ENCODE measurements around the gene PTPRU.

Gene PTPRU

DNA sequence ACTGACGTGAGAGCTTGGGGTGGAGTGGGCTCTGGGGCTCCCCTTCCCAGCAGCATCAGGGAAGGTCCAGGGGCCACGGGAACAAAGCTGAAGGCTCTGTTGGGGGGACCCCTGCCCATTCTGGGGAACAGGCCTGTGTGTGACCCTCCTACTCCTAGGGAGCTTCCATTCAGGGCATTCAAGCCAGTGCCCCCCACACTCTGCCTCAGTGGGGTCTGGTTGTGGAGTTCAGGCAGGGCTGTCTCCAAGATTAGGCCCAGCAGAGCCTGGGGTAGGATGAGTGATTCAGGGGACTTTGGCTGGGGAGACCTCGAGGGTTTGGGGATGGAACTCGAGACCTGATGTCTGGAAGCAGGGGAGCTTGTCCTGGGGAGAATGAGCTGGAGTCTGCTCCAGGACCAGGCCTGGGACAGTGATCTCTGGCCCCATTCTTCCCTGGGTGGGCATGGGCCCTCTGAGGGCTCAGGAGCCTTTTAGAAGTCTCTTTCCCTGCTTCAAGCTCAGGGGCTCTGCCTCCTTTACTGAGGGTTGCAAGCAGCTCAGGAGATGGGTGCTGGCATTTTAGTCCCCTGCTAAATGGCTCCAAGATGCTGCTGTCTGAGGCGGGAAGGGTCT lies 81.7 kb downstream of the PTPRU start:
- no peak for DNase-seq (ENCODE audit: low read depth in 3 of 3)

GRCh38 chr1:29318724-29319123 lies 82.4 kb downstream of the PTPRU start:
- no peak for DNase-seq (ENCODE audit: low read depth in 3 of 3)

DNA sequence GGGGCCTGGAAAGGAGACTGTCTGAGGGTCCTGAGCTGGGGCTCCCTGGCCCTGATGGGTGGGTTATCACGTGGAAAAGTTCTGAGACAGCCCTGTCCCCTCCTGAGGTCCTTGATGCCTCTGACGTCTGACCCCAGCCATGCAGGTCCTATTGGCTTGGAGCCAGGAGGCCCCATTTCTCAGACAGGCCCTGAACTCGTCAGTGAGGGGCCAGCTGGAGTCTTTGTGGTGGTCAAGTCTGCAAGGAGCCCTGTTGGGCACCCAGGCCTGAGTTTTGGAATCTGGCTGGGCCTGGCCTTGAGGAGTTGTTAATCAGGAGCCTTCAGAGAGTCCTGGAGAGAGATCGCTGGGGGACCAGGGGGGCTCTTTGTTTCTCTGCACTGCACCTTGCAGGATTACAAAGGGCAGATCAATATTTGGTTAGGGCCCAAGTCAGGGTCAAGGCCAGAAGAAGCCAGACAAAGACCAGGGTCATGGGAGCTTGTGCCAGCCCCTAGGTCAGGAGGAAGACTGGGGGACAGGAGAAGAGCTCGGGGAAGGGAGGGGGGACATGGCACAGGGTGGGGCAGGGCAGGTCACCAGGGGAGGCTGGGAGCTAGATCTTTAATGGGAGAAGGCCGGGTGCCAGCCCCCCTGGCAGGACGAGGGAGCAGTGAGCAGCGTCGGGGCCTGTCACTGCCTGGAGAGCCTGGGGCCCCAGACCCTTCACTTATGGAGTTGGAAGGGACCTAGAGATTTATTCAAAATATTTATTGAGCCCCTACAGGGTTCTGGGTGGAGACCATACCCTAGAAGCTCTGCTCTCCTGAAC lies 83.2 kb downstream of the PTPRU start:
- DNase-seq (ENCODE audit: low read depth in 3 of 3): no peak

DNA sequence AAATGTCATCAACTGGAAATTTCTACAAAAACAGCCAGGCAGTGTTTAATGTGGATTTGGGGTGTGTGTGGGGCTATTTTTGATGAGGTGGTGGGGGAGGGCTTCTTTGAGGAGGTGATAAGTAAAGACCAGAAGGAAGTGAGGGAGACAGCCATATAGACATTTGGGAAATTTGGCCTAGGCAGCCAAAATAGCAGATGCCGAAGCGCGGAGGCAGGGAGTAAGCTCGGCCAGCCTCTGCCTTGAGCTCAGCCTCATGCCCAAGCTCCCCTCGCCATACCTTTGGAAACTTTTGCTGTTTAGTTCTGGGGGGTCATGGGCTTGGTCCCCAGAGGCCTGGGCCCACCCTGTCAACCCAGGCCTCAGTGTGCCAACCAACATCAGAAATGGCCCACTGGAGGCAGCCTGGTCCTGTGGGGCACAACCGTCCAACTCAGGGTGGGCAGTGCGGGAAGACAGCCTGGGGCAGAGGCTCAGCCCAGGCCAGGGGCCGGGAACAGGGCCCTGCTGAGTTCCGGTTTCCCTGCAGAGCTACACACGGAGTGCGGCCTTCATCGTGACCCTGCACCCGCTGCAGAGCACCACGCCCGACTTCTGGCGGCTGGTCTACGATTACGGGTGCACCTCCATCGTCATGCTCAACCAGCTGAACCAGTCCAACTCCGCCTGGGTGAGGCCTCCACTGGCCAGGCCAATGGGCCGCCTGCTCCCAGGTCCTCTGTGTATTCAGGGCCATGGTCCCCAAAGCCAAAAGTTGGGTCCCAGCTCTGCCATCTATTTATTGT lies 84.0 kb downstream of the PTPRU start:
- no peak for DNase-seq (ENCODE audit: low read depth in 3 of 3)

DNA sequence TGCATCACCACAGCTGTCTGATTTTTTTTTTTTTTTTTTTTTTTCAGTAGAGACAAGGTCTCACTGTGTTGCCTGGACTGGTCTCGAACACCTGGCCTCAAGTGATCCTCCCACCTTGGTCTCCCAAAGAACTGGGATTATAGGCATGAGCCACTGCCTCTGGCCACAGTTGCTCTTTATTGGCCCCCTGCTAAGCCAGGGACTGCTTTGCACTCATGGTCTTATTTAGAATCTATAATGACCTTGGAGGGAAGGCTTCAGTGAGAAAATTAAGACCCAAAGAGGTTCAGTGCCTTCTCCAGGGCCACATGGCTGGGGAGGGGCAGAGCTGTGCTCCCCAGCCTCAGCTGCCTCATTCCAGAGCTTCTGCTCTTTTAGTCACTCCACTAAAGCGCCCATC lies 84.9 kb downstream of the PTPRU start:
- DNase-seq (ENCODE audit: low read depth in 3 of 3): no peak

DNA sequence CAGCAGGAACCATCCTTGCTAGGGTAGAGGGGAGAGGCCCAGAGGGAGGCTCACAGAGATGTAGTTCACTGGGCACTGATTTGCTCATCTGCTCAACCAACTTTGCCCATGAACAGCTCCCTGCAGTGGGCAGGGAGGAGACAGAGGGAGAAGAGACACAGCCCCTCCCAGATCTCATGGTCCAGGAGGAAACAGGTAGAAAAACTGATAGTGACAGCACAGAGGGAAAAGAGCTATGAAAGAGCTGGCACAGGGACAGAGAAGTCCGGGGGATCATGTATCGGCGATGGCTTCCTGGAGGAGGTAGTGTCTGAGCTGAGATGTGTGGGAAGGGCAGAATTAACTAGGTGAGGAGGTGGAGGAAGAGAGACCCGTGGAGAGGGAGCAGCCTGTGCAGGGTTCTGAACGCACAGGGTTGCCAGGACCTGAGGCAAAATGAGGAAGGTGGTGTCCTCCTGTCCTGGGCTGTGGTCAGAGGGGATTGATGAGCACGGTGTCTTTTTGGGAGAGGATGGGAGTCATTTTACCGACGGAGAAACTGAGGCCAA lies 85.9 kb downstream of the PTPRU start:
- no peak for DNase-seq (ENCODE audit: low read depth in 3 of 3)

GRCh38 chr1:29322861-29323585 lies 86.7 kb downstream of the PTPRU start:
- no peak for DNase-seq (ENCODE audit: low read depth in 3 of 3)

- no peak for DNase-seq (ENCODE audit: low read depth in 3 of 3)
Measured at GRCh38 chr1:29323636-29324035, 87.3 kb downstream of the PTPRU start.

DNA sequence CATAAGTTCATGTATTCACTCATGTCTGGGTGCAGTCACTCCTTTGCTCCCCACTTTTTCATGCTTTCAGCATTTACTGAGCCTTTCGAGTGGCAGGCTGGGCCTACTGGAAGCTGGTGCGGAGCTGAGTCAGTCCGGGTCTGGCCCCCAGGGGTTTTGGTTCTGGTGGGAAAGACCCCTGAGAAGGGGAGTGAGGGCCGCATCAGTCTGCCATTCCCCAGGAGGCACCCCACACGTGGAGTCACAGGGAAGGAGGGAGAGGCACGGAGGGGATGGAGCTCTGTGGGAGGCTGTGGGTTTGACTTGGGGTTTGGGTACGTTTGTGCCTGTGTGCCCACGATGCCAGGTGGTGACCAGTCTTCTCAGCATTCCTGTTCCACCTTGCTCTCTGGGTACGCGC lies 87.9 kb downstream of the PTPRU start:
- no peak for DNase-seq (ENCODE audit: low read depth in 3 of 3)

DNA sequence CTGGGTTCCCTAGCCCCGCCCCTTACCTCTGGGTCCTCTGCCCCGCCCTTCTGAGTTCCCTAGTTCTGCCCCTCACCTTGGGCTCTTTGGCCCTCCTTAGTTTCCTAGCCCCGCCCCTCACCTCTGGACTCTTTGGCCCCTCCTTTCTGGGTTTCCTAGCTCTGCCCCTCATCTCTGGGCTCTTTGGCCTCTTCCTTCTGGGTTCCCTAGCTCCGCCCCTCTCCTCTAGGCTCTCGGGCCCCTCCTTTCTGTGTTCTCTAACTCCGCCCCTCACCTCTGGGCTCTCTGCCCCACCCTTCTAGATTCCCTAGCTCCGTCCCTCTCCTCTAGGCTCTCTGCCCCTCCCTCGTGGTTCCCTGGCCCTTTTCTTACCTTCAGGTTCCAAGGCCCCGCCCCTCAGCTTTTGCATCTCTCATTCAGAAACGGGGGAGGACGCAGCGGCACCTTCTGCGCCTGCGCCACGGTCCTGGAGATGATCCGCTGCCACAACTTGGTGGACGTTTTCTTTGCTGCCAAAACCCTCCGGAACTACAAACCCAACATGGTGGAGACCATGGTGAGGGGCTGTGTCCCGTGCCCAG lies 88.5 kb downstream of the PTPRU start:
- DNase-seq (ENCODE audit: low read depth in 3 of 3): no peak

DNA sequence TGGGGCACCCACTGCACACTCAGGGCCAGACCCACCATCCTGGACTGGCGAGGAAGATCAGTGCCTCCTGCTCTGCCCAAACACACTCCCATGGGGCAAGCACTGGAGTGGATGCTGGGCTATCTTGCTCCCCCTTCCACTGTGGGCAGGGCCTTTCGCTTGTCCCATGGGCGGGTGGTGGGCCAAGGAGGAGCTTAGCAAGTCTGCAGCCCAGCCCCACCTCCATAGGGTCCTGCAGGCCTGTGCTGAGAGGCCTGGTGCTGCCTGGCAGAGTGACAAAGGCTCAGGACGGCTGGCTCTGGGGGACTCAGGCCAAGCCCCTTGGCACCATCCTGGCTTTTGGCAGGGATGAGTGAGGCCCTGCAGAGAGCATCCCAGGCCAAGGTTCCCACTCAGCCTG lies 89.4 kb downstream of the PTPRU start:
- no peak for DNase-seq (ENCODE audit: low read depth in 3 of 3)

- DNase-seq (ENCODE audit: low read depth in 3 of 3): no peak
Measured at GRCh38 chr1:29326123-29326522, 89.8 kb downstream of the PTPRU start.

GRCh38 chr1:29327223-29327935 lies 91.1 kb downstream of the PTPRU start:
- DNase-seq (ENCODE audit: low read depth in 3 of 3): no peak

- no peak for DNase-seq (ENCODE audit: low read depth in 3 of 3)
Measured at GRCh38 chr1:29329022-29329775, 92.9 kb downstream of the PTPRU start.

GRCh38 chr1:29330089-29330488 lies 93.8 kb downstream of the PTPRU start:
- no peak for DNase-seq (ENCODE audit: low read depth in 3 of 3)

- DNase-seq (ENCODE audit: low read depth in 3 of 3): no peak
Measured at GRCh38 chr1:29330856-29331255, 94.5 kb downstream of the PTPRU start.

DNA sequence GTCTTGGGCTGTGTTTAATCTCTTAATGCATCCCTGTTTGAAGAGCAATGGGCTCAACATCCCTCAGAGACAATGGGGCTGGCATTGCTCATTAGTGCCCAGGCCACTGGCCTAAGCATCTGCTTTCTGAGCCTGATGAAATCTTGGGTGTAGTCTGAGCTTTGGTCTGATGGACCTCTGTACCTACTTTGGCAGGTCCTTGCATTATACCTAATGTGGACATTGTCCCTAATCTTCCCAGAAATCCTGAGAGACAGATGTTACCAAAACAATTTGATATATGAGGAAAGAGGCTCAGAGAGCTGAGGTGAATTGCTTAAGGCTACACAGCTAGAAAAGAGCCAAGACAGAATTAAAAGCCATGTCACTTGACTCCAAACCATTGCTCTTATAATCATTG lies 95.0 kb downstream of the PTPRU start:
- no peak for DNase-seq (ENCODE audit: low read depth in 3 of 3)

DNA sequence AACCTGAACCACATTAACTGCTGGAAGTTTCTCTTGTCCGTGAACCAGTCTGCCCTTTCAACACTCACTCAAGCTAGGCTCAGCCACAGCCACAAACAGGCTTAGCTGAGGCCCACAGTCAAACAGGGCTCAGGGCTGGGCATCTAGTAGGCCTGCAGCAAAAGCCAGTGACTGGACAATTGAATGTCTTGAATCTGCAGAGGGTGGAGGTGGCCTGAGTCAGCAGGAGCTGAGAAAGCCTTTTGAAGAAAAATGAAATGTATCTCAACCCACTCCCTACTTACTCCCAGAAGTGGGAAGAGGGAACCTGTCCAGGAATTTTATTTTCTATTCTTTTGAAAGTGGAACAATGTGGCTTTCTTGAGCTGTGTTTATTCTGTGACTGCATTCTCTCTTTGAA lies 95.4 kb downstream of the PTPRU start:
- DNase-seq (ENCODE audit: low read depth in 3 of 3): no peak

DNA sequence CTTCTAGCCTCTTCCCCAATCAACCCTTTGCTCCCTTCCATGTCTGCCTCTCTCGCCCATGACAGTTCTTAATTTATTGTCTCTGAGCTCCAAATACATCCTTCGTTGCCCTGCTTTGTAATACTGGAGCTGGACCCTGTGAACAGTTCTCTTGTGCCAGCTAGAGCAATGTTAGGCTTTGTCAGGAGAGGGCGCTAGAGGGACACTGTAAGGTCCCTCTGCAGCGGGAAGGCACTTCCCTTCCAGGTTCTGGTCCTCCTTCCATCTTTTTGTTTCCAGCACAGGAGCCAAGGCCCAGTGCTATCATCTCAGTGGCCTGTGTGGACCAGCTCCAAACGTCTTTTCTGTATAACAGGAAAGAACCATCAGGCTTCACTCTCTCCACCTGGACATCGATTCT lies 95.9 kb downstream of the PTPRU start:
- DNase-seq (ENCODE audit: low read depth in 3 of 3): no peak

GRCh38 chr1:29333008-29333407 lies 96.7 kb downstream of the PTPRU start:
- DNase-seq (ENCODE audit: low read depth in 3 of 3): no peak
